Tibial artery (tissue), 4 donors: ENCODE measurements around the gene POLR1H.

ENCODE experiments used
- DNase-seq, 2 donors: peaks; one replicate each; pipeline ENCODE4 v3.0.0-alpha.2; 2019
- H3K27ac ChIP-seq, 2 donors: fragments of 200-600 bp; sonication (generic) in 1 of 2; 1 replicate in 1 of 2; 2 replicates in 1 of 2; pipeline ENCODE4 v1.5.1; 2018 to 2019; ENCODE audit warnings: mild to moderate bottlenecking in 1 of 2
- H3K27me3 ChIP-seq, 2 donors: fragments of 200-600 bp; sonication (generic) in 1 of 2; one replicate each; pipeline versions ENCODE4 v1.5.1 to v1.6.0; 2016 to 2019
- H3K36me3 ChIP-seq, 3 donors: fragments of 200-600 bp; sonication (generic) in 2 of 3; one replicate each; pipeline ENCODE4 v1.5.1; 2016 to 2019; ENCODE audit warnings: mild to moderate bottlenecking in 2 of 3
- H3K4me1 ChIP-seq, 4 donors: fragments of 200-600 bp; sonication (generic) in 2 of 4; 1 replicate in 3 of 4; 2 replicates in 1 of 4; pipeline ENCODE4 v1.5.1; 2016 to 2019
- H3K4me3 ChIP-seq, 2 donors: fragments of 200-600 bp; sonication (generic) in 1 of 2; 1 replicate in 1 of 2; 2 replicates in 1 of 2; pipeline ENCODE4 v1.5.1; 2018 to 2019; ENCODE audit warnings: mild to moderate bottlenecking in 2 of 2
- H3K9me3 ChIP-seq, 3 donors: fragments of 200-600 bp; sonication (generic) in 1 of 3; one replicate each; pipeline ENCODE4 v1.5.1; 2016 to 2019
- intact Hi-C: fragments of 100-400 bp; cut with DNase I; formaldehyde crosslinking; loops from one replicate; pipeline ENCODE4 v1.15.0; 2023; ENCODE audit warnings: low total_unique reads
- TF ChIP-seq, protein P1 (sequence below), 2 experiments: fragments of 200-600 bp in 1 of 2; fragments of 450-650 bp in 1 of 2; IDR thresholded peaks; one replicate each; pipeline ENCODE4 v1.5.1; 2017 to 2019; ENCODE audit warnings: antibody characterized with exemption in 2 of 2, mild to moderate bottlenecking in 1 of 2, moderate library complexity in 1 of 2

POLR1H gene

DNA sequence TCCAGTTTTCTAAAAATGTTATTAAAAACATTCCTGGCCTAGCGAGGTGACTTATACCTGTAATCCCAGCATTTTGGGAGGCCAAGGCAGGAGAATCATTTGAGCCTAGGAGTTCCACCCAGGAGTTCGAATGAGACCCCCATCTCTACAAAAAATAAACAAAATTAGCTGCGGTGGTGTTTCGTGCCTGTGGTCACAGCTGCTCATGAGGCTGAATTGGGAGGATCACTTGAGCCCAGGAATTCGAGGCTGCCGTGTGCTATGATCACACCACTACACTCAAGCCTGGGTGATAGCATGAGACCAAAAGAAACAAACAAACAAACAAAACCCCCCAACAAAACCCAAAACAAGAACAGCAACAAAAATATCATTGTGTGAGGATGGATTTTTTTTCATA lies 19.8 kb upstream of the POLR1H start:
- H3K4me3 ChIP-seq: no peak overlapping the region
- TF ChIP-seq, protein P1, sequence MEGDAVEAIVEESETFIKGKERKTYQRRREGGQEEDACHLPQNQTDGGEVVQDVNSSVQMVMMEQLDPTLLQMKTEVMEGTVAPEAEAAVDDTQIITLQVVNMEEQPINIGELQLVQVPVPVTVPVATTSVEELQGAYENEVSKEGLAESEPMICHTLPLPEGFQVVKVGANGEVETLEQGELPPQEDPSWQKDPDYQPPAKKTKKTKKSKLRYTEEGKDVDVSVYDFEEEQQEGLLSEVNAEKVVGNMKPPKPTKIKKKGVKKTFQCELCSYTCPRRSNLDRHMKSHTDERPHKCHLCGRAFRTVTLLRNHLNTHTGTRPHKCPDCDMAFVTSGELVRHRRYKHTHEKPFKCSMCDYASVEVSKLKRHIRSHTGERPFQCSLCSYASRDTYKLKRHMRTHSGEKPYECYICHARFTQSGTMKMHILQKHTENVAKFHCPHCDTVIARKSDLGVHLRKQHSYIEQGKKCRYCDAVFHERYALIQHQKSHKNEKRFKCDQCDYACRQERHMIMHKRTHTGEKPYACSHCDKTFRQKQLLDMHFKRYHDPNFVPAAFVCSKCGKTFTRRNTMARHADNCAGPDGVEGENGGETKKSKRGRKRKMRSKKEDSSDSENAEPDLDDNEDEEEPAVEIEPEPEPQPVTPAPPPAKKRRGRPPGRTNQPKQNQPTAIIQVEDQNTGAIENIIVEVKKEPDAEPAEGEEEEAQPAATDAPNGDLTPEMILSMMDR (IDR thresholded peaks at IDR 0.05): no peak
- H3K27me3 ChIP-seq: no peaks in the 10 kb centered on the region
- intact Hi-C loops: no loop called here
- no peaks in the 10 kb centered on the region for H3K4me1 ChIP-seq
- DNase-seq: no peak
- no peaks in the 10 kb centered on the region for H3K36me3 ChIP-seq
- H3K27ac ChIP-seq: no peak overlapping the region
- H3K9me3 ChIP-seq: no peaks in the 10 kb centered on the region

DNA sequence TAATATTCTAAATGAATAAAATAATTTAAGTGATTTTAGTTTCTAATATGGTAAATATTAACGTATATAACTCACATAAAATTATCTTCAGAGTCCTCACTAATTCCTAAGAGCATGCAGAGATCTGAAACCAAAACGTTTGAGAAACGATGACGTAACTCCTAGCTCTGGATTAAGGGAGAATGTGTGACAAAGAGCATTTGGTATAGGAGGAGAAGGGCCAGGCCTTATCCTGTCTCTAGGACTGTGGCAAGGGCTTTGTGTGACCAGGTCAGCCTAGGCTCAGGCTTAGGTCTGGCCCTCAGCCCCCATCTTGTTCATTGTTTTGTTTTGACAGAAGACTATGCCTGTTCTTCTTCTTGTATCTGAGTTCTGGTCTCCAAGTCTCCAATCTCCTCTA lies 19.2 kb upstream of the POLR1H start:
- TF ChIP-seq, protein P1 (IDR thresholded peaks at IDR 0.05): no peak
- no peak overlapping the region for H3K27ac ChIP-seq
- H3K36me3 ChIP-seq: no peaks in the 10 kb centered on the region
- no peaks in the 10 kb centered on the region for H3K9me3 ChIP-seq
- no peaks in the 10 kb centered on the region for H3K4me1 ChIP-seq
- no peaks in the 10 kb centered on the region for H3K27me3 ChIP-seq
- intact Hi-C loops: no loop called here
- DNase-seq: no peak
- H3K4me3 ChIP-seq: no peak overlapping the region

DNA sequence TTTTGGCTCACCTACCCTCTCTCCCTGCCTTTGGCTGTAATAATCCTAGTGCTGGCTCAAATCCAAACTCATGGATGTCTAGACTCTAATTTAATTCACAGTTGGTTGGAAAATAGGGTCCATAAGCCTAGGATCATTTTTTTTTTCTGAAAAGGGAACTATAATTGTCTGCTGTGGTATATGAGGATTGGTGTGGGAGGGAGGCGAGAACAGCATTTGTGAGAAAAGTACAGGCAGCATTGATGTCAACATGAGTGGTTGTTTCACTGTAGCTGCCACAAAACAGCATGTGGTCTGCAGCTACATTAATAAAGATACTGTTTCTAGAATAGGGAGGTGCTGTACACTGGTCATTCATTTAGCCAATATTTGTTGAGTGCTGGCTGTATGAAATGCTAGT lies 18.6 kb upstream of the POLR1H start:
- TF ChIP-seq, protein P1 (IDR thresholded peaks at IDR 0.05): no peak
- H3K27ac ChIP-seq: no peak overlapping the region
- H3K36me3 ChIP-seq: no peaks in the 10 kb centered on the region
- intact Hi-C loops: no loop called here
- DNase-seq: no peak
- H3K4me1 ChIP-seq: no peaks in the 10 kb centered on the region
- H3K9me3 ChIP-seq: no peaks in the 10 kb centered on the region
- no peak overlapping the region for H3K4me3 ChIP-seq
- no peaks in the 10 kb centered on the region for H3K27me3 ChIP-seq

DNA sequence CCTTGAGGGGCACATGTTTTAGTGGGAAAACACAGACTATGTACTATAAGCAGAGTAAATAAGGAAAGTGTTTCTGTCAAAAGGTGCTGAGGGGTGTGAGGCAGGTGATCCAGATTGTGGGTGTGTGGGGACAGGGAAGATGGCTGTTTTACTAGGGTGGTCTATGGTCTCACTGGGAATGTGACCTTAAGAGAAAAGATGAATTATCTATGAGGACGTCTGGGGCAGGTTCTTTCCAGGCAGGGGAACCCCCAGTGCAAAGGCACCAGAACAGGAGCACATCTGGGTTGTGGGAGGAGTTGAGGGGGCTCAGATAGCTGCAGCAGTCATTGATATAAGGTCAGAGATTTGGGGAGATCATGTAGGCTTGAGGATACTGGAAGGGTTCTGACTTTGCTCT lies 18.2 kb upstream of the POLR1H start:
- Histone ChIP-seq H3K4me1 (no peaks in the 10 kb centered on the region), H3K27me3 (no peaks in the 10 kb centered on the region), H3K27ac (no peak overlapping the region), H3K36me3 (no peaks in the 10 kb centered on the region), H3K9me3 (no peaks in the 10 kb centered on the region), H3K4me3 (no peak overlapping the region)
- intact Hi-C loops: no loop called here
- TF ChIP-seq, protein P1 (IDR thresholded peaks at IDR 0.05): no peak
- DNase-seq: no peak

DNA sequence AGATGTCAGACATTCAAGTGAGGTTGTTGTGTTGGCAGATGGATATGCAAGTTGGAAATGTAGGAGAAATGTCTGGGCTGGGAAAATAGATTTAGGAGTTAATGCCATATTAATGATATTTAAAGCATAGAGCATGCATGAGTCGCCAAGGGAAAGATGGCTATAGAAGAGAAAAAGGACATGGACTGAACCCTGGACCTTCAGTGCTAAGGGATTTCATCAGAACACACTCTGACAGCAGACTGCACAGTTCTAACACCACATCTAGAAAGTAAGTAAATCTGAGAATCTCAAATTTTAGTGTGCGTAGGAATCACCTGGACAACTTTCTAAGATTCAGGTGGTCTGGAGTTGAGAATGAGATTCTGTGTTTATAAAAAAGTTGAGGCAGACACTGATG lies 17.3 kb upstream of the POLR1H start:
- no peak for DNase-seq
- H3K9me3 ChIP-seq: no peaks in the 10 kb centered on the region
- no peak overlapping the region for H3K27ac ChIP-seq
- no peaks in the 10 kb centered on the region for H3K27me3 ChIP-seq
- H3K4me1 ChIP-seq: no peaks in the 10 kb centered on the region
- intact Hi-C loops: no loop called here
- no peaks in the 10 kb centered on the region for H3K36me3 ChIP-seq
- no peak overlapping the region for H3K4me3 ChIP-seq
- TF ChIP-seq, protein P1 (IDR thresholded peaks at IDR 0.05): no peak

DNA sequence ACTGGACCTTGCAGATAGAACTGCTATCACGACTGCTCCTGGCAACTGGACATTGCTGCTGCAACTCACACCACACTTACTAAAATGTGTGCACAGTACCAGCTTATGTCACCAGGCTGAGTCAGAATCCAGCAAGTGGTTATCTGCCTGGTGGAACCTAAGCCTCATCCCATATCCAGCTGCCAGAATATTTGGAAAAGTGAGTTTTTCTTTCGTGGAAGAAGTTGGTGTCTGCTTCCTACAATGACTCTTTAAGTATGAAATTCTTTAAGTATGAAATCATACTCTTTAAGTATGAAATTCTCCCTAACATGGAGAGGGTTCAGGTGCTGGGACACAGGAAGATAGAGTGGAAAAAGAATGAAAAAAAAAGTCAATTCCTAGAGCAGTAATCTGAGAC lies 16.4 kb upstream of the POLR1H start:
- H3K27me3 ChIP-seq: no peaks in the 10 kb centered on the region
- no peak for DNase-seq
- intact Hi-C loops: no loop called here
- no peak overlapping the region for H3K27ac ChIP-seq
- H3K4me3 ChIP-seq: no peak overlapping the region
- no peaks in the 10 kb centered on the region for H3K36me3 ChIP-seq
- no peaks in the 10 kb centered on the region for H3K9me3 ChIP-seq
- TF ChIP-seq, protein P1 (IDR thresholded peaks at IDR 0.05): no peak
- no peaks in the 10 kb centered on the region for H3K4me1 ChIP-seq
